RWPE1 (cell line): ENCODE data around the gene GPR176.

Experiments
- CTCF ChIA-PET: fragments of 350-600 bp; sonication (Branson Sonifier 250); formaldehyde crosslinking; extraction: SDS; loops from one replicate; lab custom pipeline; 2021; lab: Yijun Ruan, JAX
- POLR2A ChIA-PET: fragments of 400-600 bp; formaldehyde crosslinking; extraction: SDS; loops from one replicate; lab custom pipeline; 2020; ENCODE audit warnings: antibody characterized with exemption; ENCODE audit not compliant: low non-redundant PET; lab: Yijun Ruan, JAX
- DNase-seq: peaks from one replicate; pipeline ENCODE4 v3.0.0; 2012; ENCODE audit warnings: low spot score
- H3K27ac ChIP-seq: fragments of 450-650 bp; 2 replicates; pipeline ENCODE4 v1.5.1; 2017
- CTCF ChIP-seq: fragments of 450-650 bp; conservative IDR thresholded peaks from 2 replicates; pipeline ENCODE4 v1.5.1; 2017; ENCODE audit warnings: low read depth, mild to moderate bottlenecking

The GPR176 gene

GRCh38 chr15:39830166-39830565 lies 89.9 kb downstream of the GPR176 start:
- CTCF ChIA-PET, result interaction anchor here (0.7 kb wide), 1 partner anchor 57 kb away, joined by 3 read pairs; no protein-coding TSS in a partner anchor
- POLR2A ChIA-PET, result no interaction called here
- DNase-seq, result no peak

GRCh38 chr15:39828374-39828931 lies 91.6 kb downstream of the GPR176 start:
- no peak overlapping the region for H3K27ac ChIP-seq
- peak; percentile 11 for DNase-seq
- CTCF ChIA-PET, result no interaction called here
- TF ChIP-seq CTCF, result no peak
- POLR2A ChIA-PET, result no interaction called here

More at GRCh38 chr15:39830166-39830565, 89.9 kb downstream of the GPR176 start:
- TF ChIP-seq CTCF, result no peak
- H3K27ac ChIP-seq, result no peak overlapping the region

GRCh38 chr15:39826975-39827374 lies 93.1 kb downstream of the GPR176 start:
- no peak for TF ChIP-seq CTCF
- ChIA-PET POLR2A (no interaction called here), CTCF (no interaction called here)
- no peak overlapping the region for H3K27ac ChIP-seq
- no peak for DNase-seq

GRCh38 chr15:39823634-39824033 lies 96.4 kb downstream of the GPR176 start:
- CTCF ChIA-PET, result no interaction called here
- POLR2A ChIA-PET, result no interaction called here

DNA sequence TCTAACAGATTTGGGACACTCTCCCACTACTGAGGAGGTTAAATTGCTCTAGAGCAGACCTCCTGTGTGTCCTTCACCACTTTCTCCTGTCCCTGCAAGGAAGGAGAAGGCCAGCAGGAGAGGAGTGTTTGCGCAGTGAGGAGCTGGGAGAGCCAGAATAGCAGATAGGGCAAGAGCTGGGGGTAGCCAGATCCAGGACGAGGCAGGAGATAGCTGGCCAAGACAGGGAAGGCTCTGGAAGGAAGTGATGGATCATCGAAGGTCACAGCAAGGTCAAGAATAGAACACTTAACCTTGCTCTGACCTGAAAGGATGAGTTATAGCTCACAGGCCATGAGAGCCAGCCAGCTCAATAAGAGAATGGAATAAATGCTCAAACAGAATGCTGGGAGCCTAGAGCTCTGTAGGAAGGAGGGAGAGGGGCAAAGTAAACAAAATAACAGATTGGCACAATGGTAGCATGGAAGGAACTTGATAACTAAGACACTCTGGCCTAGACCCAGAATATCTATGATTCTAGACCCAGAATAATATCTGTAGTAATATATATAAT lies 99.9 kb downstream of the GPR176 start:
- TF ChIP-seq CTCF, result no peak
- no peak overlapping the region for H3K27ac ChIP-seq
- DNase-seq, result no peak
- POLR2A ChIA-PET, result no interaction called here
- CTCF ChIA-PET, result no interaction called here

More at GRCh38 chr15:39823634-39824033, 96.4 kb downstream of the GPR176 start:
- TF ChIP-seq CTCF, result no peak
- H3K27ac ChIP-seq, result no peak overlapping the region
- DNase-seq, result no peak

- CTCF ChIA-PET, result interaction anchor here (0.5 kb wide), 1 partner anchor 155 kb away, joined by 3 read pairs; no protein-coding TSS in a partner anchor
These were observed 100.5 kb downstream of the GPR176 start for GRCh38 chr15:39819533-39819932.

More at GRCh38 chr15:39819533-39819932, 100.5 kb downstream of the GPR176 start:
- H3K27ac ChIP-seq, result no peak overlapping the region
- no peak for TF ChIP-seq CTCF
- DNase-seq, result no peak
- POLR2A ChIA-PET, result no interaction called here
